HG02759 (cell line): ENCODE measurements around the gene TRPV4.

Source experiments
- ATAC-seq: cut with Tn5 transposase; IDR thresholded peaks from one replicate; pipeline ENCODE4 v1.9.1; 2021; ENCODE audit warnings: mild to moderate bottlenecking, moderate library complexity; ENCODE audit not compliant: unreplicated experiment

Gene TRPV4

GRCh38 chr12:109829667-109830066 lies 3.5 kb downstream of the TRPV4 start:
- no peak for ATAC-seq

- no peak for ATAC-seq
Measured at GRCh38 chr12:109828754-109829511, 4.3 kb downstream of the TRPV4 start.

GRCh38 chr12:109827566-109828550 lies 5.3 kb downstream of the TRPV4 start:
- ATAC-seq: no peak

GRCh38 chr12:109827080-109827479 lies 6.1 kb downstream of the TRPV4 start:
- ATAC-seq: no peak

GRCh38 chr12:109824731-109825130 lies 8.5 kb downstream of the TRPV4 start:
- no peak for ATAC-seq

GRCh38 chr12:109822951-109823411 lies 10.2 kb downstream of the TRPV4 start:
- ATAC-seq: no peak

- ATAC-seq: no peak
Measured at GRCh38 chr12:109822416-109822815, 10.8 kb downstream of the TRPV4 start.

- ATAC-seq: no peak
Measured at GRCh38 chr12:109821968-109822367, 11.2 kb downstream of the TRPV4 start.

GRCh38 chr12:109820816-109821381 lies 12.3 kb downstream of the TRPV4 start:
- ATAC-seq: no peak

- no peak for ATAC-seq
Measured at GRCh38 chr12:109818905-109819500, 14.2 kb downstream of the TRPV4 start.

- ATAC-seq: no peak
Measured at GRCh38 chr12:109818253-109818652, 14.9 kb downstream of the TRPV4 start.

- no peak for ATAC-seq
Measured at GRCh38 chr12:109817627-109818231, 15.5 kb downstream of the TRPV4 start.

GRCh38 chr12:109816870-109817269 lies 16.3 kb downstream of the TRPV4 start:
- ATAC-seq: no peak

GRCh38 chr12:109815757-109816617 lies 17.2 kb downstream of the TRPV4 start:
- no peak for ATAC-seq

- ATAC-seq: no peak
Measured at GRCh38 chr12:109815225-109815624, 18.0 kb downstream of the TRPV4 start.

- ATAC-seq: no peak
Measured at GRCh38 chr12:109814600-109815150, 18.5 kb downstream of the TRPV4 start.

- no peak for ATAC-seq
Measured at GRCh38 chr12:109813810-109814416, 19.3 kb downstream of the TRPV4 start.

- ATAC-seq: no peak
Measured at GRCh38 chr12:109811624-109811995, 21.6 kb downstream of the TRPV4 start.
